Liver (tissue), 3 donors: ENCODE measurements around the gene LOXL3.

Source experiments
- CTCF ChIP-seq: fragments of 150-350 bp; IDR thresholded peaks from 2 replicates; pipeline ENCODE4 v1.5.1; 2017; ENCODE audit warnings: improper control_type of control experiment, low read depth, low read length; ENCODE audit not compliant: missing input control
- EGR1 ChIP-seq, 2 donors: IDR thresholded peaks; 2 replicates each; pipeline ENCODE4 v1.6.1; 2016 to 2018; ENCODE audit warnings: antibody characterized with exemption in 2 of 2, low read depth in 2 of 2
- FOXA1 ChIP-seq: IDR thresholded peaks from 2 replicates; pipeline ENCODE4 v1.6.1; 2016; ENCODE audit warnings: antibody characterized with exemption
- JUND ChIP-seq, 2 donors: IDR thresholded peaks; 2 replicates each; pipeline ENCODE4 v1.6.1; 2016; ENCODE audit warnings: antibody characterized with exemption in 2 of 2
- RXRA ChIP-seq, 2 donors: IDR thresholded peaks; 2 replicates each; pipeline ENCODE4 v1.6.1; 2017 to 2018; ENCODE audit warnings: antibody characterized with exemption in 2 of 2, mild to moderate bottlenecking in 1 of 2
- SP1 ChIP-seq: IDR thresholded peaks from 2 replicates; pipeline ENCODE4 v1.6.1; 2018; ENCODE audit warnings: antibody characterized with exemption, mild to moderate bottlenecking
- TAF1 ChIP-seq: conservative IDR thresholded peaks from 2 replicates; pipeline ENCODE4 v1.6.1; 2016; ENCODE audit warnings: antibody characterized with exemption, mild to moderate bottlenecking
- YY1 ChIP-seq: IDR thresholded peaks from 2 replicates; pipeline ENCODE4 v1.6.1; 2016; ENCODE audit warnings: antibody characterized with exemption, mild to moderate bottlenecking
- donor health status: healthy.
- donor health status: healthy.

- TF ChIP-seq CTCF, result no peak
- TF ChIP-seq JUND (IDR thresholded peaks at IDR 0.05), result no peak
- TF ChIP-seq FOXA1, result no peak
- TF ChIP-seq RXRA (IDR thresholded peaks at IDR 0.05), result no peak
- TF ChIP-seq EGR1 (IDR thresholded peaks at IDR 0.05; ENCODE audit: low read depth in 2 of 2), result no peak
- no peak for TF ChIP-seq TAF1
- no peak for TF ChIP-seq SP1
- no peak for TF ChIP-seq YY1
Measured at GRCh38 chr2:74571058-74571457, 17.3 kb upstream of the LOXL3 start.
